AG10803 (cell line): ENCODE results near the gene KANK3.
"Not testable (repeated sequence)": the region's sequence is repeated elsewhere in the genome, so short reads cannot be mapped to it uniquely, and the experiment has no call there.

Experiments
- DNase-seq: peaks from one replicate; pipeline ENCODE4 v3.0.0; 2010; ENCODE audit warnings: low read depth
- H3K4me3 ChIP-seq: 2 replicates; pipeline ENCODE4 v1.5.1; 2011; ENCODE audit warnings: mild to moderate bottlenecking, low read length, control low read depth
- CTCF ChIP-seq: conservative IDR thresholded peaks from 2 replicates; pipeline ENCODE4 v1.5.1; 2011; ENCODE audit warnings: mild to moderate bottlenecking, low read length, control low read depth, inconsistent platforms

Gene KANK3

GRCh38 chr19:8321986-8322637 lies 20.9 kb downstream of the KANK3 start:
- DNase-seq: no peak
- no peak for TF ChIP-seq CTCF

GRCh38 chr19:8321067-8321985 lies 21.7 kb downstream of the KANK3 start, which contains the start of the genes NDUFA7 and RPS28:
Gene NDUFA7, minus strand, starts transcription at chr19:8321375. Its CDS starts 17 bp downstream, at chr19:8321358.
Gene RPS28, plus strand, starts transcription at chr19:8321496. Its CDS starts 35 bp downstream, at chr19:8321531.
- peak within 1 kb of the TSS; percentile 98 for H3K4me3 ChIP-seq
- TF ChIP-seq CTCF: peak; percentile 23; the same call in 1 of the 2 replicates
- DNase-seq: peak; percentile 94

More at GRCh38 chr19:8321986-8322637, 20.9 kb downstream of the KANK3 start:
- H3K4me3 ChIP-seq: peak overlapping the region; percentile 98

- H3K4me3 ChIP-seq: peak overlapping the region; percentile 98
- no peak for DNase-seq
- TF ChIP-seq CTCF: no peak
Measured at GRCh38 chr19:8320564-8321066, 22.4 kb downstream of the KANK3 start.

GRCh38 chr19:8319807-8320520 lies 23.1 kb downstream of the KANK3 start:
- DNase-seq: no peak
- H3K4me3 ChIP-seq: peak overlapping the region; percentile 98
- TF ChIP-seq CTCF: no peak

- not testable (repeated sequence) for H3K4me3 ChIP-seq, DNase-seq
Measured at GRCh38 chr19:8318835-8319234, 24.2 kb downstream of the KANK3 start.

GRCh38 chr19:8316351-8317125 lies 26.5 kb downstream of the KANK3 start:
- no peak for DNase-seq
- no peak for TF ChIP-seq CTCF
- no peak overlapping the region for H3K4me3 ChIP-seq

- not testable (repeated sequence) for H3K4me3 ChIP-seq, DNase-seq
Measured at GRCh38 chr19:8314981-8315640, 28.0 kb downstream of the KANK3 start.
